NOMO-1 treated with DMSO at 0.1 percent for 48 hours (cell line): ENCODE data around the gene PNPLA5.

Source experiments
- DNase-seq: peaks from one replicate; lab custom pipeline; 2025; ENCODE audit not compliant: unreplicated experiment; lab: John Stamatoyannopoulos, UW

PNPLA5 gene

DNA sequence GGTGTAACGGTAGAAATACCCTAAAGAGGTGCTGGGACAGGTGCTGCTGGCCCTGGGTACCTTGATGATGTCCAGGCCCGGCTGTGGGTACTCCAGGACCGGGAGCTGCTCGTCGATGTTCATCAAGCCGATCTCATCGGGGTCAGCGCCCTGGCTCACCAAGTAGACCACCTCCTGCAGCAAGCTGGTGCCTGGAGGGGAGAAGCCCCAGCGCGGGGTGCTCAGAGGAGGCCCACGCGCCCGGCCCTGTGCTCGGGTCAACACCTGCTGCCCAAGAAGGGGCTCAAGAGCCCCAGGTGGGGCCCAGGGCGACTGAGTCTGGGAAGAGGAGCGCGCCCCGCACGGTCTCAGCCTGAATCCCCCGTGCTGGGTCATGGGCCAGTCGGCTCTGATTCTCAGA lies 50.1 kb downstream of the PNPLA5 start:
- no peak for DNase-seq

DNA sequence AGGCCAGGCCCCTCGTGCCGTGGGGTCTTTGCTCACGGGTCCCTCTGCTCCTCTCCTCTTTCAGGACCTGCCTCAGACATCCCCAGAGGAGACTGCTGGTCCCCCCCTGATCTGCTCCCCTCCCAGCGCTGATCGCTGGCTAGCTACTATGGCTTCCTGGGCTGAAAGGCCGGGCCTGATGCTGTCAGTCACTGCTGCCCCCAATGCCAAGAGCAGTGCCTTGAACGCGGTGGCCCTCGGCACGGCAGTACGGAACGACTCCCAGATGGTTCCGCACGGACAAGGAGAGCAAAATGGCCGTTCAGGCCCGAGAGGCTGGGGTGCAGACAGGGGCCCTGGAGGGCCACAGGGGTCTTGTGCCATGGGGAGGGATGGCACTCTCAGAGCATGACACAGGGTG lies 51.0 kb downstream of the PNPLA5 start:
- no peak for DNase-seq

DNA sequence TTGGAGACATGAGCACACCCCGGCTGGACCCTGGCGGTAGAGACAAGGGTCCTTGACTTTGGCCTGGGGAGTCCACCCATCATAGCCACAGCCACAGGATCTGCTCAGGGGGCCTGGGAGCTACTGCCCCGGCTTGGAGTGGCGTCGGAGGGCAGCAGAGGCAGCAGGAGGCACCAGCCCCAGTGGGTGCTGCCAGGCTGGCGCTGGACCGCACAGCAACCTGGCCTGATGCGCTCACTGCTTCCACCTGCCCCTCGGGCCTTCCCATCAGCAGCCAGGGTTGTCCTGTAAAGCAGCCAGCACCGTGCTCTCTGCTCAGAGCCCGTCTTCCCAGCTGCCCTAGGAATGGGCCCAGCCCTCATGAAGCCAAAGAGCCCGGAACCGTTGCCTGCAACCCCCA lies 51.4 kb downstream of the PNPLA5 start:
- DNase-seq, result no peak

DNA sequence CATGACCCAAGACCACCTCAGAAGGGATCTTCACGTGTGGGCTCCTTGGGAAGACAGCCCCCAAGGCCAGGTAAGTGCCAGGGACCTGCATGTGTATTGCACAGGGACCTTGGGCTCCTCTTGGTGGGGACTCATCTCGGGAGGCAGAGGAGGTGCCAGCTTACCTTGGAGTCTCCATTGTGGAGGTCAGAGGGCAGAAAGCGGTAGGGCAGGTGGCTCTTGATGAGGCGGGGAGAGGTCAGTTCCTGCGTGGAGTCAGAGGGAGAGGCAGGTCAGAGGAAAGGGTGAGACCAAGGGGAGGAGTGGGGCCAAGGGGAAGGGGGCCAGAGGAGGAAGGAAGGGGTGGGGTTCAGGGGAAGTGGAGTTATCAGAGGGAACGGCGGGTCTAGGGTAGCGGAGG lies 52.0 kb downstream of the PNPLA5 start:
- DNase-seq, result no peak

DNA sequence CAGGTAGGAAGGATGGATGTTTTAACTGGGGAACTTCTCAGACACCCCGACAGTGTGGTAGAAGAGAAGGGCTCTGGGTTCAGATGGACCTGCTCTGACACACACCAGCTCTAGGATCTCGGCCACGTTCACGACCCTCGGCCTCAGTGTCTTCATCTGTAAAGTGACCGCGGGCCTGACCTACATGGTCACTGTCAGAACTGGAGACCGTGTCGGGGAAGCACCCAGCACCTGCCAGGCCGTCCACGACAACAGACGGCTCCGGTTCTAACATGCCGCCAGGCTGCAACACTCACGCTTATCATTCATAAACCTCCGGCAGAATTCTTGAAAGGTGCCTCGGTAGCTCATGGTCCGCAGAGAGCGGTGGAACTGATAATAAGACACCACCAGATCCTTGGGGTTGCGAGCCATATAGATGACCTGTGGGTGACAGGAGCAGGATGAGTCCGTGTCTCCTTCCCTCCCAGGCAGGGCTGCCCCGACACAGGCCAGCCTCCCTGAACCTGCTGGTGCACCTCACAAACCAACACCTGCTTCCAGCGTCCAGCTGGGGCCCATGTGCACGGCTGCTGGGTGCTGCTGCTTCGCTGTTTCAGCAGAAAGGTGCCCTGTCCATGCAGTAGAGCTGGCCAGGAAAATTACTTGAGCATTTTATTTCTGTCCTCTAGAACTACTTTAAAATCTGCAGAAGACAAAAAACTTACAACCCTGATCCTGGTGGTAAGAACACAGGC lies 53.1 kb downstream of the PNPLA5 start:
- DNase-seq, result no peak

DNA sequence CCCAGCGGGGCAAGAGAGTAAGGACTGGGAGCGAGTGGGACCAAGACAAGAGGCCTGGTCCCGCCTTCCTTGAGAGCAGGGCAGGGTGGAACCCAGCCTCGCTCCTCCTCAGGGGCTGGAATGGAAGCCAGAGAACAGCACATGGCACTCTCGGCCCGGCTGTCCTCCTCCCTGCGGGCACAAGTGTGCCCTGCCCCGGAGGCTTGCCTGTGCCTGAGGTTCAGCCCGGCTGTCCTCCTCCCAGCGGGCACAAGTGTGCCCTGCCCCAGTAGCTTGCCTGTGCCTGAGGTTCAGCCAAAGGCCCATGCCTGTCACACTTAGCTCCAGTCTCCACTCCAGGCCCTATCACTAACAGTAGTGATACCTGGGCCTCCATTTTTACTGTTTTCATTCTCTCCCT lies 53.7 kb downstream of the PNPLA5 start:
- DNase-seq, result no peak

DNA sequence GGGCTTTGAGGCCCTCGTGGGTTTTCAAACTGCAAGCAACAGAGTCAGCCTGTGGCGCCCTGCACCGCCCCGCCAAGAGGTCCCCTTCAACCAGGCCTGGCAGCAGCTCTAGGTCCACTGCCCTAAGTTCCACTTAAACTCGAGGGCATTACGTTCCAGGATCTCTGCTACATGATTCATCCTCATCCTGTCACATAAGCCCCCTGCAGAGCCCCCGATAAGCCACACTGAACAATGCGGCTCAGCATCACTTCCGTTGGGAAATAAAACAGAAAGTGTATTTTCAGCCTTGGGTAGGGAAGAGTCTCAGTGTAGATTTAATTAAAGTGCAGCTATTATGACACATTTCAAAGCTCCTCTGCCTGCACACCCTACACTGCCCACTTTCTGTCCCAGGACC lies 54.1 kb downstream of the PNPLA5 start:
- DNase-seq, result no peak

DNA sequence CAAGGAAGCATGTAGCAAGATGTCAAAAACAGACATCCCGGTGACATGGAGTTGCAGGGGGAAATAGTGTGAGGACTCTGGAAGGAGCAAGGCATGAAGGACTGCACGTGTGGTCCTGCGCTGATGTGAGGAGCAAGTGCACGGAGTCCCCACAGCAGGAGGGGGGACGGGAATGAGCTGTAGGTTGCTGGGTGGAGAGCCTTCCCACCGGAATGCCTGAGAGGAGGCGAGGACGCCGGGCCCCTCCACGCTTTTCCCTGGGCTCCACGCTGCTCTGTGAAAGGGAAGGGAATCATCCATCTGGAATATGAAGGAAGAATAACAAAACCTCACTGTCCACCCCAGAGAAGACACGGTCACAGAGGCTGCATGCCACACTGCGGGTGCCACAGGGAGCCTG lies 56.1 kb downstream of the PNPLA5 start:
- DNase-seq, result no peak

DNA sequence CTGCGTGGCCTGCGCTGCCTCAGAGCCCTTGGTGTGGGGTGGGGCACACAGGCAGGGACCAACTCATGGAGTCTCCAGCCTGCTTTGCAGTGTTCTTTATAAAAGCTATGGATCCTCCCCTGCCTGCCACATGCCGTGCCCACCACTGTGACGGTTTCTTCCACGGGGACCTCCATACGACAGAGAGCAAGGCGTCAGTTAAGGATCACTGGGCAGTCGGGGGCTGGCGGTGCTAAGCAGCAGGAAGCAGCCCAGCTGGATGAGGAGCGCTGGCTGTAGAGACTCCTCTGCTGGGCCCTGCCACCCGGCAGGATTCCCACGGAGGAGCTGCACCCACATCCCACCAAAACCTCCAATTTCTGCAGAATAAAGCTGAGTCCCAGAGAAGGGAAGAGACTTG lies 56.6 kb downstream of the PNPLA5 start:
- DNase-seq, result no peak

DNA sequence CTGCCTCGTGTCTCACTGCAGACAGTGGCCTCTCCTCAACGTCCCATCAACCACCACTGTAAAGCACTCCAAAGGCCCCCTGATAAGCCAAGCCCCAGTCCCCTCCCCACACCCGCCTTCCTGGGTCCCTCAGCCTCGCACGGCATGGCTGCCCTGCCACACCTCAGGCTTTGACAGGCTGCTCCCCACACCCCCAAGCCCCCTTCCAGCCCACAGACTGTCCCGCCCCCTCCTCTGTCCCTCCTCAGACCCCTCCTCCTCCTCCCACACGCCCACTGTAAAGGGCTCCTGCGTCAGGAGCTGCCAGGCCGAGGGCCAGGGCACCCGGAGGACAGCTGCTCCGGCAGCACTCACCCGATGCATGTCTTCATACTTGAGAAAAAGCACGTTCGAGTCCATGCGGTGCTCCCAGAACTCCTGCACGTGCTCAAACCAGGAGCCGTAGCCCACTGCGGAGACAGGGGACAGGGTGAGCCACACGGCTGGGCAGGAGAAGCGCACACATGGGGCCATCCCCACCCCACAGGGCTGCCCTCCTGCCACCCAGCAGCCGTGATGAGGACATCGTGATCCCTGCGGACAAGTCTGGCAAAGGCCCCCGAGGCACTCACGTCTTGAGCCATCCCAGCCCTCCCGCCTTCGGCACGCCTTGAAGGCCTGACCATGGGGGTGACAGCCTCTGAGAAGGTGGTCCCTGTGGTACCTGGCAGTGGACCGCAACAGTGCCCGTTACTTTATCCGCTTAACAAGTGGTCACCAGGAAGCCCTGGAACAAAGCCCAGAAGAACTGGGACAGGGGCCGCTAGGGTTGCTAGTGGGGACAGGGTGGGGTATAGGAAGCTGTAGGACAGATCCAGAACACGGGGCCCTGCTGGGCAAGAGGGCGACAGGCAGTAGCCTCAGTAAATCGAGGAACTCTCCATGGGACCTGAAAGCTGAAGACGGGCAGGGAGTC lies 58.2 kb downstream of the PNPLA5 start:
- DNase-seq, result no peak

DNA sequence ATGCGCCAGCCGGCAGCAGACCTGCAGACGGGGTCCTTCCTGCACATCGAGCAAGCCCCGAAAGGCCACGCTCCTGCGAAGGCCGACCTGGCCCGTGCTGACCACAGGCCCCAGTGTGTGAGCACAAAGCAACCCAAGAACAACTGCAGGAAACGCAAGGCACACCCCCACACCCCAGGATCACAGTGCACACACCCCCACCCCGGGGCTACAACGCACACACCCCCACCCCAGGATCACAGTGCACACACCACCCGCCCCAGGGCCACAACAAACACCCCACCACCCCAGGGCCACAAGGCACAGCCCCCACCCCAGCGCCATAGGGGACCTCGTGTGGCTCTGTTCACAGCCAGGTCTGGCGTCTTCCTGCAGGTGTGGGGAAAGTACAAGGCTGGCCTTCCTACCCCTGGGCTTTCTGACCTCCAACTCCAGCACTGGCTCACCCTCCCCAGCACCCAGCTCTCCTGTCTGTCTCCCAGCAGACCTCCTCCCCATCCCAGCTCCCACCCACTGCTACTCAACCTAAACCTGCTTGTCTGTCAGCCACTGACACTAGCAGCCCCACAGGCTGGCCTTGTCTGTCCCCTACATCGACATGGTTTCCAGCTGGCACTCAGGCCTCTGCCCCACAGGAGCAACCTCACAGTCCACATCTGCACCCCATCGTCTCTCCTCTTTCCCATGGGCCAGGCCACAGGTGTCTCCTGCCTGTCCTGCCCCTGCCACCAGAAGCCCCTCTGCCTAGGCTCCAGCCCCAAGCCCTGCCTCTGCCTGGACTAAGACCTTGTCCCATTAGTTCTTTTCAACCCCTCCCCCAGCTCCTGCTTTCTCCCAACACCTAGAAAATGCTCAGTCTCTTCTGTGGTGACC lies 59.2 kb downstream of the PNPLA5 start:
- no peak for DNase-seq

DNA sequence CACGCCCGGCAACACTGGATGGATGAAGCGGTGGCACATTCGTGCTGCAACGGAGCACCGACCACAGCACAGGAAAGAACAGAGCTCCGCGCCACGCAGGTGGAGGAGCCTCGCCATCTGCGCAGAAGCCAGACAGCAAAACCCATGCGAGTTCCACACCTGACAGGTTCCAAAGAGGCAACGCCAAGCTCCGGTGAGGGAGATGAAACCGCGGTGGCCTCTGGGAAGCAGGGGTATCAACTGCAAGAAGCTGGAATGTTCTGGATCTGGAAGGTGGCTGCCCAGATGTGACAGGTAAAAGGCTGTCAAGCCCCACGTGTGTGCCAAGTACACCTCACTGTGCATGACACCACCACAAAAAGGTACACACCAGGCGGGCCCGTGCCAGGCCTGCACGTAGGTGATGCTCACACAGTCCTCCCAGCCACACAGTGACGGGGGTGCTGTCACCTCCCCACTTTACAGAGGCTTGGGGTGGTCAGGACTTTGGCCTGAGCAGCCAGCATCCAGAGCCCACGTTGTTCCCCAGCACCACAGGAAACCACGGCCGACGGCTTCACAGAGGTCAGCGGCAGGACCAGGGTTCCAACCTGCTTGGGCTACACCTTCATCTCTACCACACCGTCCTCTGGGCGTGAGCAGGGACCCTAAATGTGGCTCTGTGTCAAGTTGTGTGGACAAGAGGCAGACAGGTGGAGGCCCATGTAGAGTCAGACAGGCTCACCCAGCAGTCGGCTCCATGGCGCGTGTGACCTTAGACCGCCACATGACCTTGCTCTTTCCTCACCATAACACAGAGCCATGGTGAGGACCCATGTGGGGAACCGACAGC lies 60.0 kb downstream of the PNPLA5 start:
- DNase-seq, result no peak

DNA sequence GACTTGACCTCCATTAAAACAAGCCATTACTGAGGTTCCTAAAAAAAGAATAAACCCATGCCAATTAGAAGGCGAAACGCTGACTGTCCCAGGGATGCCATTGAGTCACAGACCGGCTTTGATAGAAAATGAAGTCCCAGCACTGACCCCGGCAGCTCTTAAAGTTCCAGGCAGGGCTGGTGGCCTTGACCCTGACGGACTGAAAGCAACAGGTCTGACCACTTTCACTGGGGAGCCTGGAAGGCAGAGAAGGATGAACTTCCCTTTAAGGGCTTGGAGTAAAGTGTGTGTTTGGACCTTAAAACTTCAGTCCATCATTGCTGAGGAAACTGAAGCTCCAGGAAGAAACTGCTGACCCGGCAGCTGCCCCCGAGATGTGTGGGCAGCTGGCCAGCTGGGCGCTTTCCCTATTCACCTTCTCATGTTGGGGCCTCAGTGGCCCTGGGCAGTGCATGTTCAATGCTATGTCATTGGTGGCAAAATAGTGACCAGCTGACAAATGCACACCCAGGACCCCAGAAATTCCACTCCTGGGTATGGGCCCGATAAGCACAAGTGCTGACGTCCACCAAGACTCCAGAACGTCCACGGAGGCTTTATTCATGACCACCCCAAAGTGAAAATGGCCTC lies 60.8 kb downstream of the PNPLA5 start:
- no peak for DNase-seq

DNA sequence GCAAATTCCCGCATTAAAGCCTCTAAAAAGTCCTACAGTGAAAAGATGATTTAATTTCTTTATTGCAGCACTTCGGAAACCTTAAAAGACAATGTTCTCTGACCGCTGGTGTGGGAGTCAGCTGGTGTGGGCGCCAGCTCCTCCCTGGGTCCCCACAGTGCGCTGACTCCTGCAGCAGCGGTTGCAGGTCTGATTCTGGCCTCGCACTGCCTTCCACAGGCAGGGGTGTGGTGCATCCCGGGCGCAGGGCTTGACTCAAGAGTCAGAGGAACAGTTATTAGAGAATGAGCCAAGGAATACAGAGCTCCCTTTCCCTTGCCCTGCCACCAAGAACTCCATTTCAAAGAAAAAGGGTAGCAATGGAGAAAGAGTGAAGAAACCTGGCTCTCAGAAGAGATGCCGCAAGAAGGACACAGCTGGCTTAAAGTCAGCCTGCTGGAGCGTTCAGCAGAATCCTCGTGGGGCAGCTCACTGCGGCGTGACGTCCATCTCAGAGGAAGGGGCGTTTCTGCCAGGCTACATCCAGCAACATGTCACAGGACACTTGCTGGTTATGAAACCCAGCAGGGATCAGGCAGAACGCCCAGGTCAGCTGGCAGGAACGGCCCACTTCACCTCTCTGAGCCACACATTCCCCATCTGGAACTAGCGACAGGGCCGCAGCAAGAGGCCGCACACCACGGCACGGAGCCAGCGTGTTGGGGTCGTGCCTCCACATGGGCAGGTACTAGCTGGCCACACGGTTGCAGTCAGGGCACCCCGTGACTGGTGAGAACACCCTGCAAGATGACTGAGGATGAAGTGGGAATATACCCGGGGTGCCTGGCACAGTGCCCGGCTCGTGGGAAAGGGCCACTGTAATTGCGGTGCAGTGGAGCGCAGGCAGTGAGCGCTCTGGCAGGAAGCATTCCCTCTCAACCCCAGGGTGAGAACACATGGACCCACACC lies 61.6 kb downstream of the PNPLA5 start:
- DNase-seq, result no peak
